GM19468 (cell line): ENCODE measurements around the gene PRRT2.
"Not testable (repeated sequence)": the region's sequence is repeated elsewhere in the genome, so short reads cannot be mapped to it uniquely, and the experiment has no call there.

Experiments
- ATAC-seq: cut with Tn5 transposase; IDR thresholded peaks from one replicate; pipeline ENCODE4 v1.9.1; 2021; ENCODE audit warnings: mild to moderate bottlenecking, moderate library complexity, moderate number of reproducible peaks; ENCODE audit not compliant: unreplicated experiment; ENCODE audit errors: extremely low read depth

Gene PRRT2

DNA sequence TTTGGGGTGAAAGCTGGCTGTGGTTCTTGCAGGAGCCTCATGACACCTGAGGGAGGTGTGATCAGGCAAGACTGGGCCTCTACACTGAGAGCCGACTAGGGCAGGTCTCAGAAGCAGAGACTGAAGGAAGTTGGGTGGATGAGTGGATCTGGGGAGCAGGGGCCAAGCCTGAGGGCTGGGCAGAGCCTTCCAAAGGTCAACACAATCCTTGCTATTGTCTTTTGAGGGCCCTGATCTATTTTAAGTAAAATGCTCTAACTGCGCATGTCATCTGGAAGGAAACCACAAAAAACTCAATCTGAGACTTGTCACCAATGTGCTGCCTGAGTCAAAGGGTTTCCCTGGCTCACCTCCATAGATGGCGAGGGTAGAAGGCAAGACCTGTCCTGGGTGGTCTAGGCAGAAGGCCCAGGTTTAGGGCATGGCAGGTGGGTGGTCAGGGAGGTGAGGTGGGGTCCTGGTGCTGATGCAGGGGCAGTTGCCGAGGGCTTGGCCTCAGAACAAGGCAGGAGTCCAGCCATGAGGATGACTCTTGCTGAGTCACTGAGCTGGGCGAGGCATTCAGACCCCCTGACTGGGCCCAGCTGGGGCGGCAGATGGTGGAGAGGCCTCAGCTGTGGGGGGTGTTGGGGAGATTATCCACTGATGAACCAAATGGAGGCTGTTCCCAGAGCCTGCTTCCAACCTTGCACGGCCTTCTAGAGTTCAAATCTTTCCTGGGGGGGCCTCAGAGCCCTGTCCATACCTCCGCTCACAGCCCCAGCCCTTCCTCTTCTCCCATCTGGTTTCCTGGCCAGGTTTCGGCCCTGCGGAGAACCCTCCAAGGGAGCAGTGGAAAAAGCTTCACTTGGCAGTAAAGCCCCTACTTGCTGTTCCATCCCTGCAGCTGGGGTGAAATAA is 13.4 kb downstream of the PRRT2 start:
- ATAC-seq = no peak

DNA sequence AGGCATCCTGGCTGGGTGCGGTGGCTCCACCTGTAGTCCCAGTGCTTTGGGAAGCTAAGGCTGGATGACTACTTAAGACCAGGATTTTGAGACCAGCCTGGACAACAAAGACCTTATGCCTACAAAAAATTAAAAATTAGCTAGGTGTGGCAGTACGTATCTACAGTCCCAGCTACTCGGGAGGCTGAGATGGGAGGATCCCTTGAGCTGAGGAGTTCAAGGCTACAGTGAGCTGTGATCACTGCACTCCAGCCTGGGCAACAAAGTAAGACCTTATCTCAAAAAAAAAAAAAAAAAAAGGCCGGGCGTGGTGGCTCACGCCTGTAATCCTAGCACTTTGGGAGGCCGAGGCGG is 14.3 kb downstream of the PRRT2 start:
- no peak for ATAC-seq

DNA sequence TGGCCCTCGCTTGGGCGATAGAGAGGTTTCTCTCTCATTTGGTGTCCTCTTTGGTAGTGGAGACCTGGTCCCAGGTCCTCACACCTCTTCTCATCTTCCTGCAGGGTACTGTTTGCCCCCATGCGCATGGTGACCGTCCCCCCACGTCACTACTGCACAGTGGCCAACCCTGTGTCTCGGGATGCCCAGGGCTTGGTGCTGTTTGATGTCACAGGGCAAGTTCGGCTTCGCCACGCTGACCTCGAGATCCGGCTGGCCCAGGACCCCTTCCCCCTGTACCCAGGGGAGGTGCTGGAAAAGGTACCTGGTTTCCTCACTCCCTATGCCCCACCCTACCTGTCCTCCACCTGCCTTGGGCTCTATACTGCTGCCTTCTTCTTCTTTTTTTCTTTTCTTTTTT is 18.8 kb downstream of the PRRT2 start:
- no peak for ATAC-seq

DNA sequence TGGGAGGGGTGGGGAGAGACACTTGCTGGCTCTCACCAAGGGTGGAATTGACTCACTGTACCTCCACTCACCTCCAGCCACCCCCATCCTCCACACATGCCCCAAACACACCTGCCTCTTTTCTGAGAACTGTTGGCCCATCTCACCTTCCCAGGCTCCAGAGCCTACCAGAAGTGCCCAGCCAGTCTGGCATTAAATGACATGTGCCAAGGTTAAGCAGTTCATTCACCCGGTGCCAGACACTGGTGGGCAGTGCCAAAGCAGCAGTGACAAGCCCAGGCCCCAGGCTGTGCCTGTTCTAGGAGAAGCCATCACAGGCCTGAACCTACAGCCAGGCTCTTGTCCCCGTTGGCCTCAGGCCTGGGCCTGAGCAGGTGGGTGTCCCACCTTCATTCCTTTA is 19.5 kb downstream of the PRRT2 start:
- ATAC-seq = no peak

DNA sequence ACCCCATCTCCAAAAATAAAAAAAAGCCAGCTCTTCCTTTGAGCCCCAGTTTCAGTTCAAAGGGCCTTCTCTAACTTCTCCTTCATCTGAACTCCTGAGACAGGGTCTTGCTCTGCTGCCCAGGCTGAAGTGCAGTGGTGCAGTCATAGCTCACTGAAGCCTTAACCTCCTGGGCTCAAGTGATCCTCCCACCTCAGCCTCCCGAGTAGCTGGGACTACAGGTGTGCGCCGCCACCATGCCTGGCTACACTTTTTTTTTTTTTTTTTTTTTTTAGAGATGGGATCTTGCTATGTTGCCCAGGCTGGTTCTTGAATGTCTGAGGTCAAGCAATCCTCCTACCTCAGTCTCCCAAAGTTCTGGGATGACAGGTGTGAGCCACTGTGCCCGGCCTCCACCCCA is 21.2 kb downstream of the PRRT2 start:
- not testable (repeated sequence) for ATAC-seq

DNA sequence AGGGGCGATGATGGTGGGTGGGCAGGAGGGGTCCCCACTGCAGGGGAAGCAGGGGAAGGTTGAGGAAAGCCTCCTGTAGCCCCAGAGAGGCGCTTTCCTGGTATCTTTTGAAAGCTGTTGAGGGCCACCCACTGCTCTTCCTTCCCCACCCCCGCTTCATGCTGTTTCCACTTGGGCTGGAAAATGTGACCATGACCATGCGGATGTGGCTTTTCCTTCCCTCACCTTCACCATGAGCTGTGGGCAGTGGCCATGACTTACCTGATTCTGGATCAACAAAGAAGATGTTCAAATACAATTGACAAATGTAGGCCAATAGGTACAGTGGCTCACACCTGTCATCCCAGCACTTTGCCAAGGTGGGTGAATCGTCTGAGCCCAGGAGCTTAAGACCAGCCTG is 22.1 kb downstream of the PRRT2 start:
- ATAC-seq = no peak

DNA sequence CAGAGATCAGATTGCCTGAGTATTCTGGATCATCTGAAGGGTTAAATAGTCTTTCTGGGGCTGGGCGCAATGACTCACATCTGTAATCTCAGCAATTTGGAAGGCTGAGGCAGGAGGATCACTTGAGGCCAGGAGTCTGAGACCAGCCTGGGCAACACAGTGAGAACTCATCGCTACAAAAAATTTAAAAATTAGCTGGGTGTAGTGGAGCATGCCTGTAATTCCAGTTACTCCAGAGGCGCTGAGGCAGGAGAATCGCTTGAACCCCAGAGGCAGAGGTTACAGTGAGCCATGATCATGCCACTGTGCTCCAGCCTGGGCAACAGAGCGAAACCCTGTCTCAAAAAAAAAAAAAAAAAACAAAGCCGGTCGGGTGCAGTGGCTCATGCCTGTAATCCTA is 23.9 kb downstream of the PRRT2 start:
- ATAC-seq = no peak

DNA sequence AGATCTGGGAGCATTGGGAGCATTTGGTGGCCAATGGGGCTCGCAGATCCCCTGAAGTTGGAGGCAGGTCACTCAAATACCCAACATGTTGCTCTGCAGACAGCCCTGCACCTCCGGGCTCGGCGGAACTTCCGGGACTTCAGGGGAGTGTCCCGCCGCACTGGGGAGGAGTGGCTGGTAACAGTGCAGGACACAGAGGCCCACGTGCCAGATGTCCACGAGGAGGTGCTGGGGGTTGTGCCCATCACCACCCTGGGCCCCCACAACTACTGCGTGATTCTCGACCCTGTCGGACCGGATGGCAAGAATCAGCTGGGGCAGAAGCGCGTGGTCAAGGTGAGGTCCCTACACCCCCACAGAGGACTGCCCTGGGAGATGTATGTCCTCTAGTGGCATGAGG is 24.6 kb downstream of the PRRT2 start:
- no peak for ATAC-seq

DNA sequence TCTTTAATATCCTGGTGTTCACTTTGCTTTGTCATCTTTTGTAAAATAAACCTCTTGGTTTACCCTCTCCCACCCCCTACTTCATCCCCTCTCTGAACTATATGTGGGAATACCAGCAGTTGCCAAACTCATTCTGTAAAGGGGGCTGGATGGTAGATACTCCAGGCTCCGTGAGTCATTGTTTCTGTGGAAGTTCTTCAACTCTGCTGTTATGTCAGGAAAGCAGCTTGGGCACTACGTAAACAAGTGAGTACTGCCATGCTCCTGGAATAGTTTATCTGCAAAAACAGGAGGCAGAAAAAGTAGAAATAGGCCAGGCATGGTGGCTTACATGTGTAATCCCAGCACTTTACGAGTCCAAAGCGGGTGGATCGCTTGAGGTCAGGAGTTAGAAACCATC is 25.8 kb downstream of the PRRT2 start:
- no peak for ATAC-seq

DNA sequence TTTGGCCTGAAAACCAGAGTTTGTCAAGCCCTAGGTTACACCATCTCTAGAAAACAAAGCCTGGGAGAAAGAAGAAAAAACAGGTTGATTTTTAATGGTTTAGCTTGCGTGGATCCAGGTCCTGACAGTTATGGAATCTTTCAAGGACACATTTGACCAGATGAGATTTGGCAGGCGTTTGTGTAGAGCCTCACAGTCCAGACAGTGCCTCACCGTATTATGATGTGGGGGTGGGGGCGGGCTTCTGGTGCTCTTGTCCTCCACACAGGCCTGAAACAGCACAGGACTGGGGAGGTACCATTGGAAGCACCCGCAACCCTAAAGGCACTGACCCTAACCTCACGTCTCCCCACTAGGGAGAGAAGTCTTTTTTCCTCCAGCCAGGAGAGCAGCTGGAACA is 27.8 kb downstream of the PRRT2 start:
- no peak for ATAC-seq

DNA sequence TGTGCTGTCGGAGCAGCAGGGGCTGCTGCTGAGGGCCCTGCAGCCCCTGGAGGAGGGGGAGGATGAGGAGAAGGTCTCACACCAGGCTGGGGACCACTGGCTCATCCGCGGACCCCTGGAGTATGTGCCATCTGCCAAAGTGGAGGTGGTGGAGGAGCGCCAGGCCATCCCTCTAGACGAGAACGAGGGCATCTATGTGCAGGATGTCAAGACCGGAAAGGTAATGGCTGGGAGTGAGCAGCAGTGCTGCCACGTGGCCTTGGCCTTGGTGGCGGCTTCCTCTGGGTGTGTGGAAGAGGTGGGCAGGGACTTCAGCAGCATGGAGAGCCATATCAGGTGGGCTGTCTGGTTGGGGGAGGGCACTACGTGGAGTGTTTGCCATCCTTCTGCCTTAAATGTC is 28.2 kb downstream of the PRRT2 start:
- no peak for ATAC-seq

DNA sequence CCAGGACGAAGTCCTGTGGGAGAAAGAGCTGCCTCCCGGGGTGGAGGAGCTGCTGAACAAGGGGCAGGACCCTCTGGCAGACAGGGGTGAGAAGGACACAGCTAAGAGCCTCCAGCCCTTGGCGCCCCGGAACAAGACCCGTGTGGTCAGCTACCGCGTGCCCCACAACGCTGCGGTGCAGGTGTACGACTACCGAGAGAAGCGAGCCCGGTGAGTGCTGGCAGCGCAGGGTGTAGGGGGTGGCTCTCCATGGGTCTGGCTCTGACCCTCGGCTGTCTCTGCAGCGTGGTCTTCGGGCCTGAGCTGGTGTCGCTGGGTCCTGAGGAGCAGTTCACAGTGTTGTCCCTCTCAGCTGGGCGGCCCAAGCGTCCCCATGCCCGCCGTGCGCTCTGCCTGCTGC is 29.6 kb downstream of the PRRT2 start:
- ATAC-seq = no peak

DNA sequence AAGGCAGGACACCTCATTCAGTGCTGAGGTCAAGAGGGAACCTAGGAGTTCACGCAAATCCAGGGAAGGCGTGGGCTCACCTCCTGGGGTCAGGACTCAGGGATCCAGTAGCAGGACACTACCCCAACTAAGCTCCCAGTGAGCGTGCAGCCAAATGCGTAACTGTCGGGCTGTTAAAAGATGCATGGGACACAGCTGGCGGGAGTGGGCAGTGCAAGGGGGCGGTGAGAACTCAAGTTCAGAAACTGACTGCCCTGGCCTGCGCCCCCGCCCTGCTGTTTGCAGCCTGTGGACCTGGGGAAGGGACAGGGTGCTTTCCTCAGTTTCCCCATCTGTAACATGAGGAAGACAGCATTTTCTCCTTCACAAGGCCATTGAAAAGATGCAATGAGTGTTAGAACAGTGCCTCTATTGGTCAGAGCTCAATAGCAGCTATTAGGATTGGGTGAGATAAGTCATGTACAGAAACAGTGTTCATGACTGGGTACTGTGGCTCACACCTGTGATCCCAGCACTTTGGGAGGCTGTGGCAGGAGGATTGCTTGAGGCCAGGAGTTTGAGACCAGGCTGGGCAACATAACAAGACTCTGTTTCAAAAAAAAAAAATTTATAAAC is 30.8 kb downstream of the PRRT2 start:
- no peak for ATAC-seq

DNA sequence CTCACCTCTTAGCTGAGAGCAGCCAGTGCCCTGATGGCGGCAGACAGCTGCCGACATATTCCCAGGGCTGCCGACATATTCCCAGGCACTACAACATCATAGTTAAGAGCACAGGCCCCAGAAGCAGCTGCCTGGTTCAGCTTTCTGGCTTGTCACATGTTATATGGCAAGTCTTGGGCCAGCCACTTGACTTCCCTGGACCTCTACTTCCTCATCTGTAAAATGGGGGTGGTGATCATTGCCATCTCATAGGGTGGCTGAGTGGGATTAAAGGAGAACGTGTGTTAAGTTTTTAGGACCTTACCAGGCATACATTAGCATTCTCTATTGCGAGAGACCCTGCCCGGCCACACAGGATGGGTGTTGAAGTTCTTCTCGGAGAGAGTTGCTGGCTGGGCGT is 31.9 kb downstream of the PRRT2 start:
- ATAC-seq = no peak

DNA sequence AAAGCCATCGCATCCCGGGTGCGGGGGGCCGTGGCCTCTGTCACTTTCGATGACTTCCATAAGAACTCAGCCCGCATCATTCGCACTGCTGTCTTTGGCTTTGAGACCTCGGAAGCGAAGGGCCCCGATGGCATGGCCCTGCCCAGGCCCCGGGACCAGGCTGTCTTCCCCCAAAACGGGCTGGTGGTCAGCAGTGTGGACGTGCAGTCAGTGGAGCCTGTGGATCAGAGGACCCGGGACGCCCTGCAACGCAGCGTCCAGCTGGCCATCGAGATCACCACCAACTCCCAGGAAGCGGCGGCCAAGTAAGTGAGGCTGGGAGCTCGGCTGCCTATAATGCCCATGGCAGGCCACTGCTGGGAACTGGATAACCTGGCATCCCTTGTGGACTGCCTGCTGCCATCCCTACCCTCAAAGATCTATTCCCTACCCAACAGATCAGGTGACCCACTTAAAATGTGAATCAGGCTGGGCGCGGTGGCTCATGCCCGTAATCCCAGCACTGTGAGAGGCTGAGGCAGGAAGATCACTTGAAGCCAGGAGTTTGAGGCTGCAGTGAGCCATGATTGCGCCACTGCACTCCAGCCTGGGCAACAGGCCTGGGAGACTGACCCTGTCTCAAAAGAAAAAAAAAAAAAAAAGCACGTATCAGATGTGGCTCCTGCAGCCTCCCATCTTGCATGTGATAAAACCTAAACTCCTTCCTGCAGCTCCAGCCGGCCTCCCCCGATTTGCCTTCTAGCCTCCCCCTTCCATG is 32.8 kb downstream of the PRRT2 start:
- ATAC-seq = no peak

DNA sequence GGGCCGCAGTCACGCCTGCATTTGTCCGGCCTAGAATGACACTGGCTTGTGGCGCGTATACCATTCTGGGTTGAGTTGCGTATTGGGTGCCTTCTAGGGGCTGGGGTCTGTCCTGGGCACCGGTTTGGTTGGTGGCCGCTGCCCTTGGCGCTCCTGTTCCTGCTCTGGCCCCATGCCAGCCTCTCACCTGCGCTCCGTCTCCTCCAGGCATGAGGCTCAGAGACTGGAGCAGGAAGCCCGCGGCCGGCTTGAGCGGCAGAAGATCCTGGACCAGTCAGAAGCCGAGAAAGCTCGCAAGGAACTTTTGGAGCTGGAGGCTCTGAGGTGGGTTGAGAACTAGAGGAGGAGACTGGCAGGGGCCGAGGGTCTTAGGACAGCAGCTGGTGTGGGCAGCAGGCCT is 33.7 kb downstream of the PRRT2 start:
- ATAC-seq = no peak

DNA sequence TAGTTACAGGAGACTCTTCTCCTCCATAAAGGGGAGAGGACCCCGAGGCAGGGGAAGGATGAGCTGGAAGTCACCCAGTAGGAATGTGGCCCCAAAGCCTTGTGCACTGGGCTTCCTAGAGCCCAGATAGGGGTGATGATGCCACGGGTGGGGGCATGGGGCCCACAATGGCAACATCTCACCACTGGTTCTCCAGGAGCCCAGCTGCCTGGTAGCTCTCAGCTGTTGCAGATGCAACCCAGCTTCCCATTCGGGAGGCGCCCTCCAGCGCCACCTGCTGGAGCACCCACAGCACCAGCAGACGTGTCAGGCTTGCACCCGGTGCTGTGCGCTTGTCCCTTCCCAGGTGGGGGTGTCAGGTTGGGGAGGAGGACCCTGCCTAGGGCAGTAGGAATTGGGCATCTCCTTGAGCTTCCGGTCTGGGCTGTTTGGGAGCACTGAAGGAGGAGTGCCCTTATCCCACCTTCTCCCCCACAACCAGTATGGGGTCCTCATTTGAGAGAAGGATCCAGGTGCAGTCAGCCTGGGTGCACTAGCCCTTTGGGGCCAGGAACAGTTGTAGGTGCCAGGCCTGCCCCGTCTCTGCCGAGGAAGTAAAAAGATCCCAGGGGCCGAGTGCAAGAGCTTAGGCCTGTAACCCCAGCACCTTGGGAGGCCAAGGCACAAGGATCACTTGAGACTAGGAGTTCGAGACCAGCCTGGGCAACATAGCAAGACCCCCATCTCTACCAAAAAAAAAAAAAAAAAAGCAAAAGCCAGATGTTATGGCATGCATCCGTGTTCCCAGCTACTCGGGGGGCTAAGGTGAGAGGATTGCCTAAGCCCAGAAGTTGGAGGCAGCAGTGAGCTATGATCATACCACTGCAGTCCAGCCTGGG is 36.7 kb downstream of the PRRT2 start:
- ATAC-seq = no peak

DNA sequence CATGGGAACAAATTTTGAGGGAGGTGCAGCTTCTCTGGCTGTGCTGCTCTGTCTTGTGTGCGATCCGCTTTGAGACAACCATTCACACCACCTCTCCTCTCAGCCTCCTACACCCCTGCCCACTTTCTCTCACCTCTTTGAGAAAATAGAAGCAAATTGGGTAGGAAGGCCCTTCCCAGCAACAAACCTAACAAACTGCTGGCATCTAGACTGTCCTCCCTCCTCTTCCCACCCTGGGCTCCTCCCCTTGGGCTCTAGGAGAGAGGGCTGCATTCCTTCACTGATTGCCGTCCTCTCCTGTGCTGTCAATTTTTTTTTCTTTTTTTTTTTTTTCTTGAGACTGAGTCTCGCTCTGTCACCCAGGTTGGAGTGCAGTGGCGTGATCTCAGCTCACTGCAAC is 37.5 kb downstream of the PRRT2 start:
- no peak for ATAC-seq

DNA sequence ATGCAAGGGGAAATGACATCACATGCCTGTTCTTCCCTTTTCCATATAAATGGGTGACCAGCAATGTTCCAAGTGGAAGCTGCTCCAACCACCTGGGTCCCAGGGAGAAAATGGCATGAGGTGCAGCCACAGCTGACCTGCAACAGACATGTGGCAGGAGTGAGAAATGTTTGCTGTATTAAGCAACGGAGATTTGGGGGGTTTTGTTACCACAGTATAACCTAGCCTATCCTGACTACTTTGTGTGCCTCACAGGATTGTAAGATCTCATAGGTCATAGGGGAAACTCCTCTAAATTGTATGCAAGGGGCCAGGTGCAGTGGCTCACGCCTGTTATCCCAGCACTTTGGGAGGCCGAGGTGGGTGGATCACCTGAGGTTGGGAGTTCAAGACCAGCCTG is 39.0 kb downstream of the PRRT2 start:
- no peak for ATAC-seq

DNA sequence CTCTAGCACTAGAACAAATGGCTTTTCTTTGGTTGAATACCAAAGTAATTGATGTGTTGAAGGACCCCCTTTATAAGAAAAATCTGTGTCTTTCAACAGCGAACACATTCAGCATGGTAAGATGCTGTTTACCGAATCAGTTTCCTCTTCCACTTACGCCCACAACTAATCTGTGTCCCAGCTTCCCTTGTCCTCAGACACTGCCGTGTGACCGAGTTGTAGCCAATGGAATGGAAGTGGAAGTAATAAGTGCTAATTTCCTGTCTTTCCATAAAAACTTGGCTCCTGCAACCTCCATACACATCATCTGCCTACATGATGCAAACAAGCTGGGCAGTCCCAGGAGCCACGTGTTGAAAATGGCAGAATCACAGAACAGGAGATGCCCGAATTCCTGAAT is 40.7 kb downstream of the PRRT2 start:
- no peak for ATAC-seq
